GM12878 (cell line): ENCODE measurements around the gene GRK5. TPM values are rescaled to one million over a fixed set of nuclear protein-coding genes. Genes with fewer than 3 reads are reported as not detected.
"Not testable (repeated sequence)": the region's sequence is repeated elsewhere in the genome, so short reads cannot be mapped to it uniquely, and the experiment has no call there.

Experiments used
- ATAC-seq: fragments of 200-7000 bp; cut with Tn5 transposase; 3 replicates; pipeline ENCODE4 v1.9.1; 2020; ENCODE audit warnings: mild to moderate bottlenecking, moderate library complexity
- BruUV-seq: library from RNA; stranded (reverse); fragments of 400-500 nt; replicated peaks from 2 replicates; lab custom pipeline; 2021; lab: Mats Ljungman, UMichigan
- CTCF ChIA-PET: fragments of 300-600 bp; sonication (Branson Sonifier 250); formaldehyde crosslinking; extraction: SDS; loops from one replicate; lab custom pipeline; 2021; ENCODE audit warnings: inconsistent platforms; lab: Yijun Ruan, JAX
- POLR2A ChIA-PET: fragments of 350-600 bp; formaldehyde crosslinking; extraction: SDS; loops from one replicate; lab custom pipeline; 2021; ENCODE audit warnings: inconsistent platforms; lab: Charles Lee
- RAD21 ChIA-PET: fragments of 300-600 bp; sonication (Branson Sonifier 250); formaldehyde crosslinking; loops from one replicate; lab custom pipeline; 2023; ENCODE audit warnings: antibody characterized with exemption; ENCODE audit not compliant: unreplicated experiment; lab: Charles Lee
- SMC1A ChIA-PET: fragments of 300-600 bp; sonication (Branson Sonifier 250); formaldehyde crosslinking; loops from one replicate; lab custom pipeline; 2023; ENCODE audit not compliant: unreplicated experiment, uncharacterized antibody; lab: Charles Lee
- DNase-seq: peaks from one replicate; pipeline ENCODE4 v3.0.0-alpha.2; 2011; ENCODE audit warnings: low read depth, low spot score
- FAIRE-seq: peaks from 3 replicates; lab custom pipeline; 2011; peaks lifted over from hg19 to GRCh38; lab: Jason Lieb, UNC
- H2AFZ ChIP-seq: 2 replicates; pipeline ENCODE4 v1.6.0; 2011; ENCODE audit warnings: low read depth, low read length, control low read depth; ENCODE audit not compliant: control insufficient read depth
- H3K27ac ChIP-seq: 2 replicates; pipeline ENCODE4 v1.5.1; 2011; ENCODE audit warnings: control low read depth; ENCODE audit not compliant: control insufficient read depth, insufficient read depth
- H3K27me3 ChIP-seq, 2 experiments: replicated peaks in 1 of 2; 2 replicates each; pipeline versions ENCODE4 v1.6.0 to v1.6.1; 2011; ENCODE audit warnings: low read length in 1 of 2; ENCODE audit not compliant: control insufficient read depth in 2 of 2, insufficient read depth in 2 of 2
- H3K36me3 ChIP-seq, 2 experiments: 2 replicates each; pipeline ENCODE4 v1.5.1; 2011; ENCODE audit warnings: low read length in 1 of 2; ENCODE audit not compliant: control insufficient read depth in 2 of 2, insufficient read depth in 2 of 2
- H3K4me1 ChIP-seq: 2 replicates; pipeline ENCODE4 v1.6.1; 2011; ENCODE audit warnings: mild to moderate bottlenecking, low read length, moderate library complexity, mixed read lengths; ENCODE audit not compliant: control insufficient read depth, insufficient read depth
- H3K4me2 ChIP-seq: 2 replicates; pipeline ENCODE4 v1.6.0; 2011; ENCODE audit warnings: control low read depth; ENCODE audit not compliant: control insufficient read depth, insufficient read depth
- H3K4me3 ChIP-seq: fragments of 200-600 bp; sonication (generic); 2 replicates; pipeline ENCODE4 v1.5.1; 2016
- H3K79me2 ChIP-seq: 2 replicates; pipeline ENCODE4 v1.6.0; 2011; ENCODE audit warnings: low read length; ENCODE audit not compliant: control insufficient read depth, insufficient read depth
- H3K9ac ChIP-seq: 2 replicates; pipeline ENCODE4 v1.8.0; 2011; ENCODE audit warnings: low read length, control low read depth, mixed read lengths; ENCODE audit not compliant: control insufficient read depth, insufficient read depth
- H3K9me3 ChIP-seq: replicated peaks from 3 replicates; pipeline ENCODE4 v1.5.1; 2011; ENCODE audit warnings: mild to moderate bottlenecking, low read length; ENCODE audit not compliant: control insufficient read depth, insufficient read depth
- H4K20me1 ChIP-seq: 2 replicates; pipeline ENCODE4 v1.6.0; 2011; ENCODE audit not compliant: control insufficient read depth, insufficient read depth
- DPF2 ChIP-seq: fragments of 450-650 bp; IDR thresholded peaks from 2 replicates; pipeline ENCODE4 v1.6.1; 2017; ENCODE audit warnings: mild to moderate bottlenecking
- ZNF207 ChIP-seq: fragments of 450-650 bp; IDR thresholded peaks from 2 replicates; pipeline ENCODE4 v1.6.1; 2014; ENCODE audit warnings: antibody characterized with exemption, mild to moderate bottlenecking, borderline replicate concordance
- WGBS: methylation state at CpG from one replicate; pipeline ENCODE4 v1.1.6; 2016; ENCODE audit warnings: low lambda C conversion rate; ENCODE audit not compliant: insufficient replicate concordance, insufficient coverage; ENCODE audit errors: missing lambda C conversion rate; 5-methylcytosine and 5-hydroxymethylcytosine counted together
- in situ Hi-C: fragments of 300-500 bp; cut with MboI; formaldehyde crosslinking; loops from 9 replicates; pipeline ENCODE4 v1.14.3; 2018; ENCODE audit warnings: mixed read lengths
- intact Hi-C: fragments of 100-400 bp; cut with micrococcal nuclease; formaldehyde crosslinking; loops from one replicate; pipeline ENCODE4 v1.14.2; 2022; ENCODE audit not compliant: unreplicated experiment
- polyA plus RNA-seq, 11 experiments: library from polyadenylated mRNA; depleted of rRNA in 4 of 11; unstranded in 6 of 11; stranded (reverse) in 5 of 11; fragments of >200 nt; fragmentation: Nextera tagmentation in 4 of 11; fragmentation: Illumina TruSeq in 1 of 11; extraction: Ambion mirVana in 4 of 11; extraction: Trizol in 1 of 11; gene quantifications; 1 replicate in 1 of 11; 2 replicates in 10 of 11; pipeline versions ENCODE4 v1.2.1 to v1.2.3, GENCODE V29; 2011 to 2016; ENCODE audit warnings: inconsistent platforms in 2 of 11, missing spikeins in 2 of 11, low read depth in 1 of 11
- total RNA-seq, 4 experiments: library from RNA; depleted of rRNA in 3 of 4; stranded (reverse); fragments of >200 nt in 3 of 4; fragmentation: Illumina TruSeq in 1 of 4; extraction: Trizol in 1 of 4; gene quantifications; 2 replicates each; pipeline versions ENCODE4 v1.2.1 to v1.2.3, GENCODE V29; 2013 to 2021

The GRK5 gene
- total and polyA plus RNA-seq, 10 of the 15 experiments (the other 5 are each of a cell fraction or from before 2014, with no cell fraction given): 0.11 to 22.1 (median 10.0) TPM

DNA sequence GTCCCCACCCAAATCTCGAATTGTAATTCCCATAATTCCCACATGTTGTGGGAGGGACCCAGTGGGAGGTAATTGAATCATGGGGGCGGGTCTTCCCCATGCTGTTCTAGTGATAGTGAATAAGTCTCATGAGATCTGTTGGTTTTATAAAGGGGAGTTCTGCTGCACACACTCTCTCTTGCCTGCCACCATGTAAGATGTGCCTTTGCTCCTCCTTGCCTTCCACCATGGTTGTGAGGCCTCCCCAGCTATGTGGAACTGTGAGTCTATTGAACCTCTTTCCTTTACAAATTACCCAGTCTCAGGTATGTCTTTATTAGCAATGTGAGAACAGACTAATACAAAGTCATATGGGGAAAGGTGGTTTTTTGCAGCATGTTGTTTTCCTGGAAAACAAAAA is 255.8 kb downstream of the GRK5 start:
- WGBS: 20% methylated on average over 2 of the region's 2 CpGs
- peaks cover 21% of the 10 kb centered on the region for H3K4me1 ChIP-seq
- BruUV-seq, in situ Hi-C loops, DNase-seq, RAD21 ChIA-PET, H4K20me1 ChIP-seq, H3K27ac ChIP-seq, H3K27me3 ChIP-seq, H3K9ac ChIP-seq, H3K36me3 ChIP-seq, H2AFZ ChIP-seq, H3K4me2 ChIP-seq, H3K9me3 ChIP-seq, intact Hi-C loops, SMC1A ChIA-PET, H3K79me2 ChIP-seq, POLR2A ChIA-PET, ATAC-seq, FAIRE-seq, H3K4me3 ChIP-seq: not testable (repeated sequence)
- CTCF ChIA-PET: interaction anchor here (2.0 kb wide), 1 partner anchor 25 kb away, joined by 4 read pairs; no protein-coding TSS in a partner anchor

DNA sequence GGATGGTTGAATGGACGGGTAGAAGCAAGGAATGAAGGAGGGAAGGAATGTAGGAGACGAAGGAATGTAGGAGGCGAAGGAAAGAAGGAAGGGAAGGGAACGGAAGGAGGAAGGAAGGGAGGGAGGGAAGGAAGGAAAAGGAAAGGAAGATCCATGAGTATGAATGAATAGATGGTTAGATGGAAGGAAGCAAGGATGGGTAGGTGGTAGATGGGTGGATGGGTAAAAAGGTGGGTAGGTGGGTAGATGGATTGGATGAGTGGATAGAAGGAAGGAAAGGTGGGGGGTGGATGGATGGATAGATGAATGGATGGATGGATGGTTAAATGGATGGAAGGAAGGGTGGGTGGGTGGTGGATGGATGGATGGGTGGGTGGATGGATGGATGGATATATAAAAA is 257.7 kb downstream of the GRK5 start:
- ChIA-PET SMC1A (no interaction called here), RAD21 (no interaction called here), POLR2A (no interaction called here), CTCF (no interaction called here)
- intact Hi-C loops: no loop called here
- in situ Hi-C loops: no loop called here
- no peaks in the 10 kb centered on the region for H3K79me2 ChIP-seq
- no peak for DNase-seq
- FAIRE-seq: no peak
- H3K9ac ChIP-seq: no peak overlapping the region
- no peak for ATAC-seq
- H4K20me1 ChIP-seq: no peaks in the 10 kb centered on the region
- BruUV-seq: no TSS peak
- H3K27ac ChIP-seq: no peak overlapping the region
- no peaks in the 10 kb centered on the region for H3K27me3 ChIP-seq
- H2AFZ ChIP-seq: no peak overlapping the region
- 83% methylated on average over 4 of the region's 4 CpGs for WGBS
- no peaks in the 10 kb centered on the region; the same call in 2 of the 3 replicates for H3K9me3 ChIP-seq
- TF ChIP-seq ZNF207 (no peak), DPF2 (no peak)
- H3K4me3 ChIP-seq: no peak overlapping the region
- H3K36me3 ChIP-seq: no peaks in the 10 kb centered on the region
- H3K4me2 ChIP-seq: no peak overlapping the region
- peaks cover 21% of the 10 kb centered on the region for H3K4me1 ChIP-seq
